HepG2 (cell line): Measurements from ENCODE around the gene SOX13. TPM values are rescaled to one million over a fixed set of nuclear protein-coding genes. Genes with fewer than 3 reads are reported as not detected.

Experiments used
- BCL6 ChIP-seq: IDR thresholded peaks from 2 replicates; pipeline ENCODE4 v1.6.1; 2016; ENCODE audit warnings: missing genetic modification reagents, missing compliant biosample characterization
- FOXC1 ChIP-seq: sonication (generic); formaldehyde crosslinking; IDR thresholded peaks from 2 replicates; pipeline ENCODE4 v1.8.0; 2022; ENCODE audit warnings: mild to moderate bottlenecking, missing genetic modification reagents, borderline replicate concordance
- GMEB2 ChIP-seq: IDR thresholded peaks from 2 replicates; pipeline ENCODE4 v1.6.1; 2016; ENCODE audit warnings: missing biosample characterization, missing genetic modification reagents, low read depth
- HDAC2 ChIP-seq: sonication (generic); formaldehyde crosslinking; IDR thresholded peaks from 2 replicates; pipeline ENCODE4 v1.4.0; 2020; ENCODE audit warnings: missing genetic modification reagents
- HOXA3 ChIP-seq: sonication (generic); formaldehyde crosslinking; IDR thresholded peaks from 2 replicates; pipeline ENCODE4 v1.5.0; 2020; ENCODE audit warnings: missing genetic modification reagents
- MAZ ChIP-seq, 2 experiments: sonication (generic) in 1 of 2; formaldehyde crosslinking in 1 of 2; IDR thresholded peaks; 2 replicates each; pipeline versions ENCODE4 v1.5.0 to v1.6.1; 2012 to 2020; ENCODE audit warnings: low read depth in 2 of 2, mild to moderate bottlenecking in 2 of 2, borderline replicate concordance in 1 of 2, improper control_type of control experiment in 1 of 2, low read length in 1 of 2, missing genetic modification reagents in 1 of 2, moderate library complexity in 1 of 2
- POLR2A ChIP-seq, 2 experiments: IDR thresholded peaks; 2 replicates each; pipeline ENCODE4 v1.6.1; 2011; ENCODE audit warnings: low read depth in 2 of 2, low read length in 2 of 2, mild to moderate bottlenecking in 1 of 2, moderate library complexity in 1 of 2; ENCODE audit not compliant: insufficient read depth in 1 of 2
- PPARG ChIP-seq: conservative IDR thresholded peaks from 2 replicates; pipeline ENCODE4 v1.6.1; 2016; ENCODE audit warnings: missing biosample characterization, missing genetic modification reagents
- REL ChIP-seq: sonication (generic); formaldehyde crosslinking; conservative IDR thresholded peaks from 2 replicates; pipeline ENCODE4 v1.8.0; 2022; ENCODE audit warnings: mild to moderate bottlenecking, missing genetic modification reagents, moderate library complexity
- RFX5 ChIP-seq: IDR thresholded peaks from 2 replicates; pipeline ENCODE4 v1.6.1; 2011; ENCODE audit warnings: low read depth, low read length, improper control_type of control experiment
- ZIK1 ChIP-seq: sonication (generic); formaldehyde crosslinking; IDR thresholded peaks from 2 replicates; pipeline ENCODE4 v1.5.0; 2020; ENCODE audit warnings: mild to moderate bottlenecking, low read depth, missing genetic modification reagents, borderline replicate concordance
- ZNF232 ChIP-seq: sonication (generic); formaldehyde crosslinking; IDR thresholded peaks from 2 replicates; pipeline ENCODE4 v1.4.0; 2020; ENCODE audit warnings: missing genetic modification reagents, borderline replicate concordance
- ZNF235 ChIP-seq: sonication (generic); formaldehyde crosslinking; IDR thresholded peaks from 2 replicates; pipeline ENCODE4 v1.8.1; 2023; ENCODE audit warnings: mild to moderate bottlenecking, missing genetic modification reagents, borderline replicate concordance
- ZNF550 ChIP-seq: sonication (generic); formaldehyde crosslinking; IDR thresholded peaks from 2 replicates; pipeline ENCODE4 v1.4.0; 2020; ENCODE audit warnings: mild to moderate bottlenecking, missing genetic modification reagents, borderline replicate concordance
- ZNF879 ChIP-seq: sonication (generic); formaldehyde crosslinking; IDR thresholded peaks from 2 replicates; pipeline ENCODE4 v1.8.1; 2023; ENCODE audit warnings: missing genetic modification reagents
- polyA plus RNA-seq, 8 experiments: library from polyadenylated mRNA; depleted of rRNA in 3 of 8; stranded (reverse) in 7 of 8; unstranded in 1 of 8; fragments of >200 nt; fragmentation: Illumina TruSeq in 4 of 8; extraction: Trizol in 4 of 8; gene quantifications; 2 replicates each; pipeline versions ENCODE4 v1.2.1 to v1.2.3, GENCODE V29; 2011 to 2016; ENCODE audit warnings: low read depth in 4 of 8, missing spikeins in 1 of 8, mixed read lengths in 1 of 8; ENCODE audit not compliant: insufficient read depth in 1 of 8
- total RNA-seq, 5 experiments: library from RNA; depleted of rRNA; stranded (reverse); fragments of >200 nt; fragmentation: Illumina TruSeq; extraction: Trizol; gene quantifications; 2 replicates each; pipeline ENCODE4 v1.2.3, GENCODE V29; 2016; ENCODE audit warnings: low read depth in 1 of 5
- TF ChIP-seq, protein P1 (sequence below): sonication (generic); formaldehyde crosslinking; conservative IDR thresholded peaks from 2 replicates; pipeline ENCODE4 v1.4.0; 2020; ENCODE audit warnings: mild to moderate bottlenecking, missing genetic modification reagents, moderate library complexity
- TF ChIP-seq, protein P2 (sequence below): IDR thresholded peaks from 2 replicates; pipeline ENCODE4 v1.6.1; 2012; ENCODE audit warnings: low read length, improper control_type of control experiment
- TF ChIP-seq, protein P3 (sequence below): sonication (generic); formaldehyde crosslinking; IDR thresholded peaks from 2 replicates; pipeline ENCODE4 v1.5.0; 2020; ENCODE audit warnings: missing genetic modification reagents, mild to moderate bottlenecking, borderline replicate concordance

The SOX13 gene
- total and polyA plus RNA-seq, 2 of the 13 experiments (the other 11 are each of a cell fraction or from before 2014, with no cell fraction given) = 13.3 to 15.8 TPM

GRCh38 chr1:204072931-204073836 is at the start of gene SOX13 (continued):
- TF ChIP-seq, protein P1, sequence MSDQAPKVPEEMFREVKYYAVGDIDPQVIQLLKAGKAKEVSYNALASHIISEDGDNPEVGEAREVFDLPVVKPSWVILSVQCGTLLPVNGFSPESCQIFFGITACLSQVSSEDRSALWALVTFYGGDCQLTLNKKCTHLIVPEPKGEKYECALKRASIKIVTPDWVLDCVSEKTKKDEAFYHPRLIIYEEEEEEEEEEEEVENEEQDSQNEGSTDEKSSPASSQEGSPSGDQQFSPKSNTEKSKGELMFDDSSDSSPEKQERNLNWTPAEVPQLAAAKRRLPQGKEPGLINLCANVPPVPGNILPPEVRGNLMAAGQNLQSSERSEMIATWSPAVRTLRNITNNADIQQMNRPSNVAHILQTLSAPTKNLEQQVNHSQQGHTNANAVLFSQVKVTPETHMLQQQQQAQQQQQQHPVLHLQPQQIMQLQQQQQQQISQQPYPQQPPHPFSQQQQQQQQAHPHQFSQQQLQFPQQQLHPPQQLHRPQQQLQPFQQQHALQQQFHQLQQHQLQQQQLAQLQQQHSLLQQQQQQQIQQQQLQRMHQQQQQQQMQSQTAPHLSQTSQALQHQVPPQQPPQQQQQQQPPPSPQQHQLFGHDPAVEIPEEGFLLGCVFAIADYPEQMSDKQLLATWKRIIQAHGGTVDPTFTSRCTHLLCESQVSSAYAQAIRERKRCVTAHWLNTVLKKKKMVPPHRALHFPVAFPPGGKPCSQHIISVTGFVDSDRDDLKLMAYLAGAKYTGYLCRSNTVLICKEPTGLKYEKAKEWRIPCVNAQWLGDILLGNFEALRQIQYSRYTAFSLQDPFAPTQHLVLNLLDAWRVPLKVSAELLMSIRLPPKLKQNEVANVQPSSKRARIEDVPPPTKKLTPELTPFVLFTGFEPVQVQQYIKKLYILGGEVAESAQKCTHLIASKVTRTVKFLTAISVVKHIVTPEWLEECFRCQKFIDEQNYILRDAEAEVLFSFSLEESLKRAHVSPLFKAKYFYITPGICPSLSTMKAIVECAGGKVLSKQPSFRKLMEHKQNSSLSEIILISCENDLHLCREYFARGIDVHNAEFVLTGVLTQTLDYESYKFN (CRISPR knock-in tag) = no peak; the same call in 1 of the 2 replicates
- TF ChIP-seq MAZ (IDR thresholded peaks at IDR 0.05; ENCODE audit: borderline replicate concordance, low read depth, low read length) = peak; percentile 49; the same call in 1 of the 2 replicates
- peak; percentile 50; the same call in 1 of the 2 replicates for TF ChIP-seq MAZ (CRISPR knock-in tag; IDR thresholded peaks at IDR 0.05; ENCODE audit: low read depth)
- TF ChIP-seq GMEB2 (CRISPR knock-in tag) = no peak
- peak; percentile 68 for TF ChIP-seq BCL6 (CRISPR knock-in tag)
- TF ChIP-seq, protein P2, sequence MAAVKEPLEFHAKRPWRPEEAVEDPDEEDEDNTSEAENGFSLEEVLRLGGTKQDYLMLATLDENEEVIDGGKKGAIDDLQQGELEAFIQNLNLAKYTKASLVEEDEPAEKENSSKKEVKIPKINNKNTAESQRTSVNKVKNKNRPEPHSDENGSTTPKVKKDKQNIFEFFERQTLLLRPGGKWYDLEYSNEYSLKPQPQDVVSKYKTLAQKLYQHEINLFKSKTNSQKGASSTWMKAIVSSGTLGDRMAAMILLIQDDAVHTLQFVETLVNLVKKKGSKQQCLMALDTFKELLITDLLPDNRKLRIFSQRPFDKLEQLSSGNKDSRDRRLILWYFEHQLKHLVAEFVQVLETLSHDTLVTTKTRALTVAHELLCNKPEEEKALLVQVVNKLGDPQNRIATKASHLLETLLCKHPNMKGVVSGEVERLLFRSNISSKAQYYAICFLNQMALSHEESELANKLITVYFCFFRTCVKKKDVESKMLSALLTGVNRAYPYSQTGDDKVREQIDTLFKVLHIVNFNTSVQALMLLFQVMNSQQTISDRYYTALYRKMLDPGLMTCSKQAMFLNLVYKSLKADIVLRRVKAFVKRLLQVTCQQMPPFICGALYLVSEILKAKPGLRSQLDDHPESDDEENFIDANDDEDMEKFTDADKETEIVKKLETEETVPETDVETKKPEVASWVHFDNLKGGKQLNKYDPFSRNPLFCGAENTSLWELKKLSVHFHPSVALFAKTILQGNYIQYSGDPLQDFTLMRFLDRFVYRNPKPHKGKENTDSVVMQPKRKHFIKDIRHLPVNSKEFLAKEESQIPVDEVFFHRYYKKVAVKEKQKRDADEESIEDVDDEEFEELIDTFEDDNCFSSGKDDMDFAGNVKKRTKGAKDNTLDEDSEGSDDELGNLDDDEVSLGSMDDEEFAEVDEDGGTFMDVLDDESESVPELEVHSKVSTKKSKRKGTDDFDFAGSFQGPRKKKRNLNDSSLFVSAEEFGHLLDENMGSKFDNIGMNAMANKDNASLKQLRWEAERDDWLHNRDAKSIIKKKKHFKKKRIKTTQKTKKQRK = no peak
- 0 out of 2 replicates have a peak, but pooled peaks have one; percentile 78 for TF ChIP-seq ZNF232 (CRISPR knock-in tag)
- TF ChIP-seq PPARG (CRISPR knock-in tag) = 0 out of 2 replicates have a peak, but pooled peaks have one; percentile 58
- TF ChIP-seq ZNF550 = no peak
- TF ChIP-seq POLR2A (IDR thresholded peaks at IDR 0.05; ENCODE audit: insufficient read depth in 1 of 2, low read depth in 2 of 2, low read length in 2 of 2) = peak in 1 of 2 experiments; percentile 85; a peak in 2 of 4 replicates
- TF ChIP-seq HDAC2 (CRISPR knock-in tag) = peak; percentile 50; the same call in 1 of the 2 replicates
- TF ChIP-seq ZNF879 (CRISPR knock-in tag) = 0 out of 2 replicates have a peak, but pooled peaks have one; percentile 58
- TF ChIP-seq REL (CRISPR knock-in tag) = no peak
- TF ChIP-seq RFX5 = no peak
- TF ChIP-seq HOXA3 = peak; percentile 45; the same call in 1 of the 2 replicates
- TF ChIP-seq FOXC1 (CRISPR knock-in tag) = peak; percentile 68; the same call in 1 of the 2 replicates
- peak; percentile 66; the same call in 1 of the 2 replicates for TF ChIP-seq ZNF235 (CRISPR knock-in tag)
- TF ChIP-seq ZIK1 (CRISPR knock-in tag) = no peak
- TF ChIP-seq, protein P3, sequence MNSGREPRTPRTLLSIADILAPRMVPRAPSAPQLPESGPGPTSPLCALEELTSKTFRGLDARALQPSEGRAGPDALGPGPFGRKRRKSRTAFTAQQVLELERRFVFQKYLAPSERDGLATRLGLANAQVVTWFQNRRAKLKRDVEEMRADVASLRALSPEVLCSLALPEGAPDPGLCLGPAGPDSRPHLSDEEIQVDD = peak; percentile 61; the same call in 1 of the 2 replicates
